Right atrium auricular region (tissue), 2 donors: ENCODE results near the gene MS4A13. TPM values are rescaled to one million over a fixed set of nuclear protein-coding genes. Genes with fewer than 3 reads are reported as not detected.
"Not testable (repeated sequence)": the region's sequence is repeated elsewhere in the genome, so short reads cannot be mapped to it uniquely, and the experiment has no call there.

Experiments
- DNase-seq: peaks from one replicate; pipeline ENCODE4 v3.0.0-alpha.2; 2019; ENCODE audit warnings: low spot score
- H3K27ac ChIP-seq, 2 donors: fragments of 200-600 bp; sonication (generic); 1 replicate in 1 of 2; 2 replicates in 1 of 2; pipeline ENCODE4 v1.5.1; 2016 to 2019
- H3K27me3 ChIP-seq, 2 donors: fragments of 200-600 bp; sonication (generic); one replicate each; pipeline versions ENCODE4 v1.5.1 to v1.6.0; 2017 to 2019
- H3K36me3 ChIP-seq: fragments of 200-600 bp; sonication (generic); one replicate; pipeline ENCODE4 v1.5.1; 2016
- H3K4me1 ChIP-seq, 2 donors: fragments of 200-600 bp; sonication (generic); one replicate each; pipeline versions ENCODE4 v1.5.1 to v1.6.0; 2017 to 2019
- H3K4me3 ChIP-seq, 2 donors: fragments of 200-600 bp; sonication (generic); 1 replicate in 1 of 2; 2 replicates in 1 of 2; pipeline ENCODE4 v1.5.1; 2017 to 2019; ENCODE audit warnings: mild to moderate bottlenecking in 1 of 2, moderate library complexity in 1 of 2
- H3K9me3 ChIP-seq, 2 donors: fragments of 200-600 bp; sonication (generic); one replicate each; pipeline ENCODE4 v1.5.1; 2019
- CTCF ChIP-seq, 2 donors: fragments of 200-600 bp; sonication (generic); IDR thresholded peaks; one replicate each; pipeline ENCODE4 v1.5.1; 2019; ENCODE audit warnings: antibody characterized with exemption in 2 of 2
- total RNA-seq, 2 donors: library from RNA; depleted of rRNA; stranded (reverse); fragments of >200 nt; gene quantifications; one replicate each; pipeline ENCODE4 v1.1.0, GENCODE V29; 2016

MS4A13 gene
- total RNA-seq, 2 donors from 2014 or later: not detected

DNA sequence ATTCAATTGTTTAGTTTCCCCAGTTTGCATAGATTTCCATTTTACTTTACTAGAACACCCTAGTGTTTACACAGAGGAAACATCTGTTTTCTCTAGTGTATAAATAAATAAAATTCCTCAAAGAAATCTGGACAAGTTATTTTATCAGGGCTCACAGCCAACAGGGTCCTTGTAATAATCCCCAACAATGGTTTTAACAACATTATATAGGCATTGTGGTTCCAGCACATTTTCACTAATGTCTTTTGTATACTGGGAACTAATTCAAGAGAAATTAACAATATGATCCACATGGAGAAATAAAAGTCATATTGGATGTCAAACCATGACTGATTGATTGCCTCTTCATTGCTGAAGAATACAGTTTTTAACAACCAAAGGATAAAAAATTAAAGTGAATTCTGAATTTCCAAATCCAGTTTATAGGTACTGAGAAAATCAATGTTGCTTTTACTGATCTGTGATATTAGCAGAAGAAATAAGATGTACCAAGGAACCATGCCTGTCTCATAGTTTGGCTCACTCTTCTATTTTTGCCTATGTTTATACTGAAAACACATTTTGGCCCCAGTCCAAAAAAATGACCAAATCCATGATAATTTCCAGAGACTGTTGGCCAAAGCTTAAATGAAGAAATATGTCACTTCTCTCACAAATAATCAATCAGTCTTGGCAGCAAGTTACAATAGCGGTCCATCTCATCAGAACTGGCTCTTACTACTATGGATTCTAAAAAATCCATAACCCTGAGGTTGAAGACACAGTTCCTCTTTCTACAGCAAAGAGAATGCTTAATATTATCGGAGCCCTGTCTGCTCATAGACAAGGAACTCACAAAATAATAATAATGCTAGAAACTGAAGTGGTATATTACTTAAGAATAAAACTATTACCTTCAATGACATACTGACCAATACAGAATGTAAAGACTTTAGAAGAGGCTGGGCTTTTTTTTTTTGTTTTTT, 1.4 kb upstream of the MS4A13 start:
- no peaks in the 10 kb centered on the region for H3K4me1 ChIP-seq
- no peaks in the 10 kb centered on the region for H3K36me3 ChIP-seq
- H3K9me3 ChIP-seq: no peaks in the 10 kb centered on the region
- H3K27ac ChIP-seq: no peak overlapping the region
- H3K4me3 ChIP-seq: no peak overlapping the region
- TF ChIP-seq CTCF (IDR thresholded peaks at IDR 0.05): no peak
- H3K27me3 ChIP-seq: no peaks in the 10 kb centered on the region
- DNase-seq: no peak

GRCh38 chr11:60528465-60528864, 13.3 kb downstream of the MS4A13 start:
- no peak overlapping the region for H3K27ac ChIP-seq
- no peak overlapping the region for H3K4me3 ChIP-seq
- no peaks in the 10 kb centered on the region for H3K27me3 ChIP-seq
- no peaks in the 10 kb centered on the region for H3K36me3 ChIP-seq
- DNase-seq: no peak
- H3K9me3 ChIP-seq: no peaks in the 10 kb centered on the region
- TF ChIP-seq CTCF (IDR thresholded peaks at IDR 0.05): no peak
- no peaks in the 10 kb centered on the region for H3K4me1 ChIP-seq

- H3K27me3 ChIP-seq: no peaks in the 10 kb centered on the region
- TF ChIP-seq CTCF (IDR thresholded peaks at IDR 0.05): no peak
- H3K9me3 ChIP-seq: no peaks in the 10 kb centered on the region
- no peaks in the 10 kb centered on the region for H3K4me1 ChIP-seq
- H3K36me3 ChIP-seq: no peaks in the 10 kb centered on the region
- H3K4me3 ChIP-seq: no peak overlapping the region
- no peak for DNase-seq
- no peak overlapping the region for H3K27ac ChIP-seq
These were observed 13.7 kb downstream of the MS4A13 start for GRCh38 chr11:60528934-60529333.

DNA sequence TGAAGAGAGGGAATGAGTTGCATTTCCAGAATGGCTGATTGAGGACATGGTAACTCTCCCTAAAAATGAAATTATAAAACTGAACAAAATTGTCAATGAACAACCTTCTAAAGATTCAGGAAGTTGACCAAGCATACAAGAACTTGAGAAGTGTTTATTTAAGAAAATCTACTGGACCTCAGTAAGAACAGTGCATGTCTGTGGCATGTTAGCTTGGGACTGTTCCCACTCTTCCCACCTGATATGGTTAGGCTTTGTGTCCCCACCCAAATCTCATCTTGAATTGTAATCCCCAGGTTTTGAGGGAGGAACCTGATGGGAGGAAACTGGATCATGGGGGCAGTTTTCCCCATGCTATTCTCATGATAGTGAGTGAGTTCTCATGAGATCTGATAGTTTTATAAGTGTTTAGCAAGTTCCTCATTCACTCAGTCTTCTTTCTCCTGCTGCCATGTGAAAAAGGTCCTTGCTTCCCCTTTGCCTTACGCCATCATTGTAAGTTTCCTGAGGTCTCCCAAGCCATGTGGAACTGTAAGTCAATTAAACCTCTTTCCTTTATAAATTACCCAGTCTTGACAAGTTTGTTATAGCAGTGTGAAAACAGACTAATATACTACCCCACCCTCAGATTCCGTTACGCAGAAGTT, 15.4 kb downstream of the MS4A13 start:
- Histone ChIP-seq H3K4me3 (no peak overlapping the region), H3K27me3 (no peaks in the 10 kb centered on the region), H3K27ac (no peak overlapping the region), H3K4me1 (no peaks in the 10 kb centered on the region), H3K9me3 (no peaks in the 10 kb centered on the region), H3K36me3 (no peaks in the 10 kb centered on the region)
- TF ChIP-seq CTCF (IDR thresholded peaks at IDR 0.05): no peak
- DNase-seq: no peak

DNA sequence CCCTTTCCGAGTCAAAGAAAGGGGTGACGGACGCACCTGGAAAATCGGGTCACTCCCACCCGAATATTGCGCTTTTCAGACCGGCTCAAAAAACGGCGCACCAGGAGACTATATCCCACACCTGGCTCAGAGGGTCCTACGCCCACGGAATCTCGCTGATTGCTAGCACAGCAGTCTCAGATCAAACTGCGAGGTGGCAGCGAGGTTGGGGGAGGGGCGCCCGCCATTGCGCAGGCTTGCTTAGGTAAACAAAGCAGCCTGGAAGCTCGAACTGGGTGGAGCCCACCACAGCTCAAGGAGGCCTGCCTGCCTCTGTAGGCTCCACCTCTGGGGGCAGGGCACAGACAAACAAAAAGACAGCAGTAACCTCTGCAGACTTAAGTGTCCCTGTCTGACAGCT, 17.2 kb downstream of the MS4A13 start:
- not testable (repeated sequence) for H3K9me3 ChIP-seq, H3K27ac ChIP-seq, H3K4me3 ChIP-seq

GRCh38 chr11:60538627-60539026, 23.4 kb downstream of the MS4A13 start:
- H3K4me1 ChIP-seq, H3K9me3 ChIP-seq, DNase-seq: not testable (repeated sequence)

More for the DNA sequence above, 17.2 kb downstream of the MS4A13 start:
- H3K4me1 ChIP-seq, H3K36me3 ChIP-seq, DNase-seq, H3K27me3 ChIP-seq: not testable (repeated sequence)

More at GRCh38 chr11:60538627-60539026, 23.4 kb downstream of the MS4A13 start:
- not testable (repeated sequence) for H3K27me3 ChIP-seq, H3K4me3 ChIP-seq, H3K36me3 ChIP-seq, H3K27ac ChIP-seq
